SH-SY5Y (cell line): ENCODE data around the gene ANKRD12.

Source experiments
- GATA2 ChIP-seq: IDR thresholded peaks from 2 replicates; pipeline ENCODE4 v1.6.1; 2011; ENCODE audit warnings: mild to moderate bottlenecking, low read depth, low read length
- GATA3 ChIP-seq: IDR thresholded peaks from 2 replicates; pipeline ENCODE4 v1.6.1; 2011; ENCODE audit warnings: low read depth, mild to moderate bottlenecking, low read length, moderate library complexity

DNA sequence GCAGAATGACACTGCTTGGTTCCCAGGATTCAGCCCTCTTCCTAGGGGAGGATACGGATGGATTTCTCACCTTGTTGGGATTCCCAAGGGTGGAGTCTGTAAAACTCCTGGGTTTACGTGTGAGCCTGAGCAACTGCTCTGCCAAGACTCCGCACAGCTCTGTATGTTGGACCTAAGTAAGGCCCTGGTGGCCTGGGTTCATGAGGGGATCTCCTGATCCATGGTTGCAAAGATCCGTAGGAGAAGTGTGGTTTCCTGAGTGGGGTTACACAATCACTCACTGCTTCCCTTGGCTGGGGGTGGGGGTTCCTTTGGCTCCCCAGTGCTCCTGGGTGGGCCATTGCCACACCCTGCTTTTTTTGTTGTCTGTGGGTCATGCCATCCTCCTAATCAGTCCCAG is 37.7 kb downstream of the ANKRD12 start:
- no peak for TF ChIP-seq GATA2
- no peak for TF ChIP-seq GATA3
